NT2/D1 (cell line): ENCODE measurements around the gene PDE6D.
A peak's percentile ranks its signal among the peaks of the same experiment; 100 is the strongest.

Source experiments
- DNase-seq: peaks from one replicate; pipeline ENCODE4 v3.0.0-alpha.2; 2011; ENCODE audit warnings: low read depth, low spot score
- H3K27me3 ChIP-seq: 2 replicates; pipeline ENCODE4 v1.6.0; 2011; ENCODE audit warnings: mild to moderate bottlenecking; ENCODE audit not compliant: insufficient read length, insufficient read depth
- H3K36me3 ChIP-seq: 2 replicates; pipeline ENCODE4 v1.6.1; 2011; ENCODE audit warnings: mild to moderate bottlenecking, low read length, mixed read lengths; ENCODE audit not compliant: insufficient read depth, insufficient read length
- H3K4me1 ChIP-seq: 2 replicates; pipeline ENCODE4 v1.5.1; 2011; ENCODE audit not compliant: insufficient read depth, insufficient read length
- H3K4me3 ChIP-seq: 2 replicates; pipeline ENCODE4 v1.5.1; 2011; ENCODE audit warnings: low read depth; ENCODE audit not compliant: insufficient read length
- H3K9ac ChIP-seq: 2 replicates; pipeline ENCODE4 v1.6.0; 2011; ENCODE audit warnings: low read depth; ENCODE audit not compliant: insufficient read length
- H3K9me3 ChIP-seq: 2 replicates; pipeline ENCODE4 v1.5.1; 2011; ENCODE audit warnings: mild to moderate bottlenecking, low read length; ENCODE audit not compliant: insufficient read depth
- SUZ12 ChIP-seq: IDR thresholded peaks from 2 replicates; pipeline ENCODE4 v1.6.1; 2011; ENCODE audit not compliant: insufficient read length, insufficient read depth; ENCODE audit errors: extremely low read depth
- YY1 ChIP-seq: IDR thresholded peaks from 2 replicates; pipeline ENCODE4 v1.6.1; 2011; ENCODE audit not compliant: insufficient read length, insufficient read depth
- ZNF274 ChIP-seq: IDR thresholded peaks from 2 replicates; pipeline ENCODE4 v1.6.1; 2011; ENCODE audit warnings: mild to moderate bottlenecking, low read depth, low read length

PDE6D gene

DNA sequence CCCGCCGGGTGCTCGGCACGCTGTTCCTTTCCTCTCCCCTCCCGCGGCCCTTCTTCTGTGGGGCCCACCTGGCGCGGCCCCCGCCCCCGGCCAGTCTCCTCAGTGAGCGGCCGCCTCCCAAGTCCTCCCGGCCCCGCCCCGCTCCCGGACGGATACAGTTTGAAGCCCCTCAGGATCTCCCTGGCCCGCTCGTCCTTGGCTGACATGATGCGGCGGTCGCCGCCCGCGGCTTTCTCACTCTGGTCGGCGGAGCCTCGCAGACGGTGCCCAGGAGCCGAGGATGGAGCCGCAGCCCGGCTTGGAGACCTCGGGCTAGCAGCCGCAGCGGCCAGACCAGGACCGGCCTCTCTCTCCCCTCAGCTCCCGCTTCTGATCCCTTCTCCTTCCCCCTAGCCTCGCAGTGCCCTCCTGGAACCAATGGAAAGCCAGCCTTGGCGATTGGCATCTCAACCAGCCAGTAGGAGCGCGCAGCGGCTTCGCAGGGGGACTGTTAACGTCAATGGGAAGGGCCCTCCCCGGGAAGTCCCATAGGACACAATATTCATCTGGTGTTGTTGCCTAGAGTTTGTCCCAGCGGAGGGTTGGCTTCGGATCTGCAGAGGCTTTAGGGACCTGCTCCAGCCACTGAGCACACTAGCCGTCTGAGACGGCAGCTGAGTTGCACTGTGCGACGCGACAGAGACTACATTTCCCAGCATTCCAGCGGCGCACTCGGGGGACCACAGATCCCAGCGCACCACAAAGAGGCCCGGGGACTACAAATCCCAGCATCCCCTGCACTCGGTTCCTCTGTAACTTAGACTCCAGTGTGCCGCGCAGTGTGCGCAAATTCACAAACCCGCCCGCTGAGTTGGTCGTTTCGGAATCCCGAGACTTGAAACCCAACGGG, at the start of gene PDE6D:
PDE6D (minus strand) TSS at position 374 of the 889 bp plus-strand sequence; CDS start at position 206, 168 bp downstream.
- TF ChIP-seq SUZ12, result no peak
- TF ChIP-seq YY1, result no peak
- TF ChIP-seq ZNF274, result no peak
- Histone ChIP-seq H3K36me3 (peaks cover 9% of the 10 kb centered on the region), H3K9ac (peak within 1 kb of the TSS; percentile 77), H3K4me3 (peak within 1 kb of the TSS; percentile 79), H3K27me3 (peaks cover 9% of the 10 kb centered on the region), H3K4me1 (peaks cover 2% of the 10 kb centered on the region), H3K9me3 (no peaks in the 10 kb centered on the region)
- peak; percentile 97 for DNase-seq

- Histone ChIP-seq H3K36me3 (no peaks in the 10 kb centered on the region), H3K4me3 (no peak overlapping the region), H3K4me1 (no peaks in the 10 kb centered on the region), H3K27me3 (no peaks in the 10 kb centered on the region), H3K9me3 (peaks cover 9% of the 10 kb centered on the region; the same call in 1 of the 2 replicates), H3K9ac (no peak overlapping the region)
- no peak for DNase-seq
- TF ChIP-seq SUZ12, result no peak
- TF ChIP-seq ZNF274, result no peak
- no peak for TF ChIP-seq YY1
Observed at GRCh38 chr2:231821908-231822307, 40.8 kb upstream of the PDE6D start.

- Histone ChIP-seq H3K9me3 (peaks cover 9% of the 10 kb centered on the region; the same call in 1 of the 2 replicates), H3K36me3 (no peaks in the 10 kb centered on the region), H3K4me3 (no peak overlapping the region), H3K9ac (no peak overlapping the region), H3K27me3 (no peaks in the 10 kb centered on the region), H3K4me1 (no peaks in the 10 kb centered on the region)
- TF ChIP-seq YY1 (no peak), ZNF274 (no peak), SUZ12 (no peak)
- no peak for DNase-seq
Observed at GRCh38 chr2:231820786-231821303, 39.8 kb upstream of the PDE6D start.

GRCh38 chr2:231819447-231820042, 38.5 kb upstream of the PDE6D start:
- H3K9ac ChIP-seq, result no peak overlapping the region
- H3K9me3 ChIP-seq, result peaks cover 9% of the 10 kb centered on the region; the same call in 1 of the 2 replicates
- TF ChIP-seq ZNF274 (no peak), YY1 (no peak), SUZ12 (no peak)
- H3K36me3 ChIP-seq, result no peaks in the 10 kb centered on the region
- no peaks in the 10 kb centered on the region for H3K4me1 ChIP-seq
- DNase-seq, result no peak
- H3K27me3 ChIP-seq, result no peaks in the 10 kb centered on the region
- H3K4me3 ChIP-seq, result no peak overlapping the region

- Histone ChIP-seq H3K4me1 (no peaks in the 10 kb centered on the region), H3K27me3 (no peaks in the 10 kb centered on the region), H3K9ac (no peak overlapping the region), H3K36me3 (peaks cover 8% of the 10 kb centered on the region), H3K4me3 (no peak overlapping the region), H3K9me3 (peaks cover under 1% of the 10 kb centered on the region; the same call in 1 of the 2 replicates)
- no peak for DNase-seq
- TF ChIP-seq SUZ12, result no peak
- TF ChIP-seq ZNF274, result no peak
- TF ChIP-seq YY1, result no peak
Observed at GRCh38 chr2:231816327-231817026, 35.4 kb upstream of the PDE6D start.

DNA sequence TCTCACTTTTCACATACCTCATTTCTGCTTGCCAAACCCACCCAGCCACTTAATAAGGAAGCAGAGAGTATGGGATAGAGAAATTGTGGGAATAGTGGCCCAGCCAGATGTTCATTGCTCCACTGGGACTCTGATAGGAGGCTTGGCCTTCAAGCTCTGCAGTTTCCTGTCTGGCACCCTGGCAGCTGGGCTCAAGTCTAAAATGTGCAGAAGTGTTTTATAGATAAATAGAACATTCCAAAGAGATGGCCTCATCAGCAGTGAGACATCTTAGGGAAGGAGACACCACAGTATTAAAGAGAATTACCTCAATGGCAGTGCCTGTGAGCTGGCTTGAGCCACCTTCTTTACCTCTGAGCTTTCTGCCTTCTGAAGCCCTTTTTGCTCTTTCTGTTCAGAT, 29.8 kb upstream of the PDE6D start:
- Histone ChIP-seq H3K9me3 (no peaks in the 10 kb centered on the region; the same call in 1 of the 2 replicates), H3K36me3 (peaks cover 51% of the 10 kb centered on the region), H3K4me3 (no peak overlapping the region), H3K4me1 (no peaks in the 10 kb centered on the region), H3K27me3 (no peaks in the 10 kb centered on the region), H3K9ac (no peak overlapping the region)
- no peak for TF ChIP-seq ZNF274
- TF ChIP-seq YY1, result no peak
- TF ChIP-seq SUZ12, result no peak
- DNase-seq, result no peak

DNA sequence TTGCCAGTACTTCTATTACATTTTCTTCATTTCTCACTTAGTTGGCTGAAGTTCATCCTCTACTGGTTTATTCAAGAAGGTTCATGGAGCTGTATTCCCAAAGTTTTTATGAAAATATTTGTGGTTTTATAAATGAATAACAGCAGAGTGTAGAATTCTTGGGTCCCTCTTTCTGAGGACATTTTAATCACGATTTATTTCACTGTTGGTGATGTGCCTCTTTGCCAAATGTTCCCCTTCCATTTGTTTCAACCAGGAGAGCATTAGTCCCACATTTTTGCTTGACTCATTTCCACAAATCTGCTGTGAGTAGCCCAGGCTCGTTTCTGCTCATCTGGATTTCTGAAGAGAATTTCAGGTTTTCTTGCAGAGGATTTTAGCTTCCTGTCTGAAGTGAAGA, 25.9 kb upstream of the PDE6D start:
- Histone ChIP-seq H3K36me3 (peaks cover 71% of the 10 kb centered on the region), H3K27me3 (no peaks in the 10 kb centered on the region), H3K9me3 (no peaks in the 10 kb centered on the region), H3K9ac (no peak overlapping the region), H3K4me3 (no peak overlapping the region), H3K4me1 (peaks cover 2% of the 10 kb centered on the region)
- DNase-seq, result no peak
- TF ChIP-seq ZNF274 (no peak), SUZ12 (no peak), YY1 (no peak)
